GM12878 (cell line): ENCODE results near the gene DOK7. TPM values are rescaled to one million over a fixed set of nuclear protein-coding genes. Genes with fewer than 3 reads are reported as not detected.

Source experiments
- ATAC-seq: fragments of 200-7000 bp; cut with Tn5 transposase; 3 replicates; pipeline ENCODE4 v1.9.1; 2020; ENCODE audit warnings: mild to moderate bottlenecking, moderate library complexity
- BruUV-seq: library from RNA; stranded (reverse); fragments of 400-500 nt; replicated peaks from 2 replicates; lab custom pipeline; 2021; lab: Mats Ljungman, UMichigan
- CTCF ChIA-PET: fragments of 300-600 bp; sonication (Branson Sonifier 250); formaldehyde crosslinking; extraction: SDS; loops from one replicate; lab custom pipeline; 2021; ENCODE audit warnings: inconsistent platforms; lab: Yijun Ruan, JAX
- POLR2A ChIA-PET: fragments of 350-600 bp; formaldehyde crosslinking; extraction: SDS; loops from one replicate; lab custom pipeline; 2021; ENCODE audit warnings: inconsistent platforms; lab: Charles Lee
- RAD21 ChIA-PET: fragments of 300-600 bp; sonication (Branson Sonifier 250); formaldehyde crosslinking; loops from one replicate; lab custom pipeline; 2023; ENCODE audit warnings: antibody characterized with exemption; ENCODE audit not compliant: unreplicated experiment; lab: Charles Lee
- SMC1A ChIA-PET: fragments of 300-600 bp; sonication (Branson Sonifier 250); formaldehyde crosslinking; loops from one replicate; lab custom pipeline; 2023; ENCODE audit not compliant: unreplicated experiment, uncharacterized antibody; lab: Charles Lee
- DNase-seq: peaks from one replicate; pipeline ENCODE4 v3.0.0-alpha.2; 2011; ENCODE audit warnings: low read depth, low spot score
- FAIRE-seq: peaks from 3 replicates; lab custom pipeline; 2011; peaks lifted over from hg19 to GRCh38; lab: Jason Lieb, UNC
- H2AFZ ChIP-seq: 2 replicates; pipeline ENCODE4 v1.6.0; 2011; ENCODE audit warnings: low read depth, low read length, control low read depth; ENCODE audit not compliant: control insufficient read depth
- H3K27ac ChIP-seq: 2 replicates; pipeline ENCODE4 v1.5.1; 2011; ENCODE audit warnings: control low read depth; ENCODE audit not compliant: control insufficient read depth, insufficient read depth
- H3K27me3 ChIP-seq, 2 experiments: replicated peaks in 1 of 2; 2 replicates each; pipeline versions ENCODE4 v1.6.0 to v1.6.1; 2011; ENCODE audit warnings: low read length in 1 of 2; ENCODE audit not compliant: control insufficient read depth in 2 of 2, insufficient read depth in 2 of 2
- H3K36me3 ChIP-seq, 2 experiments: 2 replicates each; pipeline ENCODE4 v1.5.1; 2011; ENCODE audit warnings: low read length in 1 of 2; ENCODE audit not compliant: control insufficient read depth in 2 of 2, insufficient read depth in 2 of 2
- H3K4me1 ChIP-seq: 2 replicates; pipeline ENCODE4 v1.6.1; 2011; ENCODE audit warnings: mild to moderate bottlenecking, low read length, moderate library complexity, mixed read lengths; ENCODE audit not compliant: control insufficient read depth, insufficient read depth
- H3K4me2 ChIP-seq: 2 replicates; pipeline ENCODE4 v1.6.0; 2011; ENCODE audit warnings: control low read depth; ENCODE audit not compliant: control insufficient read depth, insufficient read depth
- H3K4me3 ChIP-seq: fragments of 200-600 bp; sonication (generic); 2 replicates; pipeline ENCODE4 v1.5.1; 2016
- H3K79me2 ChIP-seq: 2 replicates; pipeline ENCODE4 v1.6.0; 2011; ENCODE audit warnings: low read length; ENCODE audit not compliant: control insufficient read depth, insufficient read depth
- H3K9ac ChIP-seq: 2 replicates; pipeline ENCODE4 v1.8.0; 2011; ENCODE audit warnings: low read length, control low read depth, mixed read lengths; ENCODE audit not compliant: control insufficient read depth, insufficient read depth
- H3K9me3 ChIP-seq: replicated peaks from 3 replicates; pipeline ENCODE4 v1.5.1; 2011; ENCODE audit warnings: mild to moderate bottlenecking, low read length; ENCODE audit not compliant: control insufficient read depth, insufficient read depth
- H4K20me1 ChIP-seq: 2 replicates; pipeline ENCODE4 v1.6.0; 2011; ENCODE audit not compliant: control insufficient read depth, insufficient read depth
- EP300 ChIP-seq, 2 experiments: fragments of 150-350 bp in 1 of 2; IDR thresholded peaks; 2 replicates each; pipeline ENCODE4 v1.6.1; 2011 to 2012; ENCODE audit warnings: low read depth in 2 of 2, low read length in 2 of 2, borderline replicate concordance in 1 of 2, improper control_type of control experiment in 1 of 2, inconsistent platforms in 1 of 2; ENCODE audit not compliant: control insufficient read depth in 1 of 2
- ETV6 ChIP-seq, 2 experiments: fragments of 450-650 bp in 1 of 2; IDR thresholded peaks in 1 of 2; conservative IDR thresholded peaks in 1 of 2; 2 replicates each; pipeline ENCODE4 v1.6.1; 2014; ENCODE audit warnings: antibody characterized with exemption in 1 of 2, borderline replicate concordance in 1 of 2, low read depth in 1 of 2, mild to moderate bottlenecking in 1 of 2, moderate library complexity in 1 of 2
- GABPA ChIP-seq: IDR thresholded peaks from 2 replicates; pipeline ENCODE4 v1.6.1; 2014; ENCODE audit warnings: antibody characterized with exemption, low read depth, mild to moderate bottlenecking, inconsistent platforms
- HDAC6 ChIP-seq: fragments of 200-600 bp; sonication (generic); IDR thresholded peaks from one replicate; pipeline ENCODE4 v1.8.0; 2017; ENCODE audit warnings: antibody characterized with exemption; ENCODE audit not compliant: unreplicated experiment
- HDGF ChIP-seq: fragments of 450-650 bp; IDR thresholded peaks from 2 replicates; pipeline ENCODE4 v1.6.1; 2016; ENCODE audit warnings: antibody characterized with exemption
- IKZF2 ChIP-seq, 2 experiments: fragments of 450-650 bp; IDR thresholded peaks; 2 replicates each; pipeline ENCODE4 v1.6.1; 2017; ENCODE audit warnings: mild to moderate bottlenecking in 2 of 2, moderate library complexity in 2 of 2
- MTA2 ChIP-seq: fragments of 450-650 bp; IDR thresholded peaks from 2 replicates; pipeline ENCODE4 v1.6.1; 2016; ENCODE audit warnings: low read depth, mild to moderate bottlenecking, moderate library complexity
- MYC ChIP-seq: IDR thresholded peaks from 2 replicates; pipeline ENCODE4 v1.6.1; 2011; ENCODE audit warnings: mild to moderate bottlenecking, low read length, moderate library complexity, inconsistent platforms; ENCODE audit not compliant: insufficient read depth, insufficient replicate concordance, insufficient read length, severe bottlenecking
- NFYA ChIP-seq: IDR thresholded peaks from 2 replicates; pipeline ENCODE4 v1.6.1; 2011; ENCODE audit warnings: low read depth, mild to moderate bottlenecking, low read length, improper control_type of control experiment, borderline replicate concordance
- POU2F2 ChIP-seq: IDR thresholded peaks from 3 replicates; pipeline ENCODE4 v1.6.1; 2011; ENCODE audit warnings: low read depth, mild to moderate bottlenecking, low read length, borderline replicate concordance
- WGBS: methylation state at CpG from one replicate; pipeline ENCODE4 v1.1.6; 2016; ENCODE audit warnings: low lambda C conversion rate; ENCODE audit not compliant: insufficient replicate concordance, insufficient coverage; ENCODE audit errors: missing lambda C conversion rate; 5-methylcytosine and 5-hydroxymethylcytosine counted together
- in situ Hi-C: fragments of 300-500 bp; cut with MboI; formaldehyde crosslinking; loops from 9 replicates; pipeline ENCODE4 v1.14.3; 2018; ENCODE audit warnings: mixed read lengths
- intact Hi-C: fragments of 100-400 bp; cut with micrococcal nuclease; formaldehyde crosslinking; loops from one replicate; pipeline ENCODE4 v1.14.2; 2022; ENCODE audit not compliant: unreplicated experiment
- polyA plus RNA-seq, 11 experiments: library from polyadenylated mRNA; depleted of rRNA in 4 of 11; unstranded in 6 of 11; stranded (reverse) in 5 of 11; fragments of >200 nt; fragmentation: Nextera tagmentation in 4 of 11; fragmentation: Illumina TruSeq in 1 of 11; extraction: Ambion mirVana in 4 of 11; extraction: Trizol in 1 of 11; gene quantifications; 1 replicate in 1 of 11; 2 replicates in 10 of 11; pipeline versions ENCODE4 v1.2.1 to v1.2.3, GENCODE V29; 2011 to 2016; ENCODE audit warnings: inconsistent platforms in 2 of 11, missing spikeins in 2 of 11, low read depth in 1 of 11
- total RNA-seq, 4 experiments: library from RNA; depleted of rRNA in 3 of 4; stranded (reverse); fragments of >200 nt in 3 of 4; fragmentation: Illumina TruSeq in 1 of 4; extraction: Trizol in 1 of 4; gene quantifications; 2 replicates each; pipeline versions ENCODE4 v1.2.1 to v1.2.3, GENCODE V29; 2013 to 2021
- TF ChIP-seq, protein P1 (sequence below): fragments of 450-650 bp; IDR thresholded peaks from 2 replicates; pipeline ENCODE4 v1.6.1; 2017; ENCODE audit warnings: antibody characterized with exemption, mild to moderate bottlenecking, moderate library complexity
- TF ChIP-seq, protein P2 (sequence below): IDR thresholded peaks from 2 replicates; pipeline ENCODE4 v1.6.1; 2011; ENCODE audit warnings: borderline replicate concordance, low read depth, mild to moderate bottlenecking, moderate library complexity, low read length; ENCODE audit not compliant: insufficient read depth, poor library complexity, severe bottlenecking
- TF ChIP-seq, protein P3 (sequence below): fragments of 450-650 bp; IDR thresholded peaks from 2 replicates; pipeline ENCODE4 v1.6.1; 2016; ENCODE audit warnings: mild to moderate bottlenecking, moderate library complexity, borderline replicate concordance

DOK7 gene
- total and polyA plus RNA-seq, 10 of the 15 experiments (the other 5 are each of a cell fraction or from before 2014, with no cell fraction given) = 0.04 to 0.46 (median 0.18) TPM; not detected in 4

DNA sequence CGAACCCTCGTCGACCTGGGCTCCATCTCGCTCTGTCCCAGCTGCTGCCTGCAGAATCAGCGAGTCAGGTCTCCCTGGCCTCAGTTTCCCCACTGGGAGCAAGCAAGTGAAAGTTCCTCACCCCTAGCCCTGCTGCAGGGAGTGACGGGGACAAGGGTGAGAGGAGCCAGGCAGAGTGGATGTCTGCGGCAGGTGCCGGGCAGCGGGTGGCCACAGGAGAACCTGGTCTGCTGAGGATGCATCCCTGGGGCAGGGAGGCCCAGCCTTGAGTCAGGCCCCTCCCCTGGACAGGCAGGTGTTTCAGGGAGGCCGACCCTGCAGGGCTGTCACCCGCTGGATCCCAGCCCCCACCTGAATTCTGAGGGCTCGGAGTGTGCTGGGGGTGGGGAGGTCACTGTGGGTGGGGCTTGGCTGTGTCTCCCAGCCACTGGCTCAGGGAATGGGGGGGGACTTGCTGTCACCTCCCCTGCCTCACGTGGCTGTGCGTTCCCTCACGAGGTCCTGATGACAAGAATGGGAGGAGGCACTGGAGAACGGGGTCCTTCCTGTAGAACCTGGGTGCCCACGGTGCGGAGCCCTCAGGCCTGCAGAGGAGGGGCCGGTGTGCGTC is 35.9 kb downstream of the DOK7 start (continued):
- TF ChIP-seq HDAC6 = no peak
- TF ChIP-seq, protein P1, sequence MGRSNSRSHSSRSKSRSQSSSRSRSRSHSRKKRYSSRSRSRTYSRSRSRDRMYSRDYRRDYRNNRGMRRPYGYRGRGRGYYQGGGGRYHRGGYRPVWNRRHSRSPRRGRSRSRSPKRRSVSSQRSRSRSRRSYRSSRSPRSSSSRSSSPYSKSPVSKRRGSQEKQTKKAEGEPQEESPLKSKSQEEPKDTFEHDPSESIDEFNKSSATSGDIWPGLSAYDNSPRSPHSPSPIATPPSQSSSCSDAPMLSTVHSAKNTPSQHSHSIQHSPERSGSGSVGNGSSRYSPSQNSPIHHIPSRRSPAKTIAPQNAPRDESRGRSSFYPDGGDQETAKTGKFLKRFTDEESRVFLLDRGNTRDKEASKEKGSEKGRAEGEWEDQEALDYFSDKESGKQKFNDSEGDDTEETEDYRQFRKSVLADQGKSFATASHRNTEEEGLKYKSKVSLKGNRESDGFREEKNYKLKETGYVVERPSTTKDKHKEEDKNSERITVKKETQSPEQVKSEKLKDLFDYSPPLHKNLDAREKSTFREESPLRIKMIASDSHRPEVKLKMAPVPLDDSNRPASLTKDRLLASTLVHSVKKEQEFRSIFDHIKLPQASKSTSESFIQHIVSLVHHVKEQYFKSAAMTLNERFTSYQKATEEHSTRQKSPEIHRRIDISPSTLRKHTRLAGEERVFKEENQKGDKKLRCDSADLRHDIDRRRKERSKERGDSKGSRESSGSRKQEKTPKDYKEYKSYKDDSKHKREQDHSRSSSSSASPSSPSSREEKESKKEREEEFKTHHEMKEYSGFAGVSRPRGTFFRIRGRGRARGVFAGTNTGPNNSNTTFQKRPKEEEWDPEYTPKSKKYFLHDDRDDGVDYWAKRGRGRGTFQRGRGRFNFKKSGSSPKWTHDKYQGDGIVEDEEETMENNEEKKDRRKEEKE = no peak
- TF ChIP-seq, all 136 proteins: peak for 0

DNA sequence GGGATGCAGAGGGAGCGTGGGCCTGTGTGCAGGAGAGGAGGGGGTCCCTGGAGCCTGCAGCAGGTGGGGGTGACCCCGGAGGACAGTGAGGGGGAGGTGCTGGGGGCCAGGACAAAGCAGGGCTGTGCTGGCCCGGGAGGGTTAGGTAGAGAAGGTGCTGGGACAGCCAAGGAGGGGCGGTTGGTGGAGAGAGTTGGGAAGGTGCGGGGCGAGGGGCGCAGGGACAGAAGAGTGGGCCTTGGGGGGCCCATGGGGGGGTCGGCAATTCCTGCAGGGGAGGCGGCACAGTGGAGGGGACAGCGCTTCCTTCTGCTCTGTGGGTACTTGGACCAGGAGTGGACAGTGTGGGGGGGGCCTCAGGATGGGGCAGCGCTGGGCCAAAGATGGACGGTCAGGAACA is 36.6 kb downstream of the DOK7 start:
- 90% methylated on average over 4 of the region's 12 CpGs for WGBS
- CTCF ChIA-PET = no interaction called here
- no peak for TF ChIP-seq MYC
- TF ChIP-seq HDGF = no peak
- TF ChIP-seq NFYA = no peak
- no peak for TF ChIP-seq POU2F2
- no peak for TF ChIP-seq ETV6 (conservative IDR thresholded peaks at IDR 0.05 in 1 of 2, IDR thresholded peaks at IDR 0.05 in 1 of 2; ENCODE audit: borderline replicate concordance in 1 of 2, low read depth in 1 of 2)
- no peak for TF ChIP-seq IKZF2 (IDR thresholded peaks at IDR 0.05)
- no peak for TF ChIP-seq EP300 (IDR thresholded peaks at IDR 0.05; ENCODE audit: borderline replicate concordance in 1 of 2, control insufficient read depth in 1 of 2, low read depth in 2 of 2, low read length in 2 of 2)
- TF ChIP-seq, protein P2, sequence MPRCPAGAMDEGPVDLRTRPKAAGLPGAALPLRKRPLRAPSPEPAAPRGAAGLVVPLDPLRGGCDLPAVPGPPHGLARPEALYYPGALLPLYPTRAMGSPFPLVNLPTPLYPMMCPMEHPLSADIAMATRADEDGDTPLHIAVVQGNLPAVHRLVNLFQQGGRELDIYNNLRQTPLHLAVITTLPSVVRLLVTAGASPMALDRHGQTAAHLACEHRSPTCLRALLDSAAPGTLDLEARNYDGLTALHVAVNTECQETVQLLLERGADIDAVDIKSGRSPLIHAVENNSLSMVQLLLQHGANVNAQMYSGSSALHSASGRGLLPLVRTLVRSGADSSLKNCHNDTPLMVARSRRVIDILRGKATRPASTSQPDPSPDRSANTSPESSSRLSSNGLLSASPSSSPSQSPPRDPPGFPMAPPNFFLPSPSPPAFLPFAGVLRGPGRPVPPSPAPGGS = no peak
- TF ChIP-seq GABPA = no peak
- TF ChIP-seq MTA2 = no peak
- TF ChIP-seq, protein P3, sequence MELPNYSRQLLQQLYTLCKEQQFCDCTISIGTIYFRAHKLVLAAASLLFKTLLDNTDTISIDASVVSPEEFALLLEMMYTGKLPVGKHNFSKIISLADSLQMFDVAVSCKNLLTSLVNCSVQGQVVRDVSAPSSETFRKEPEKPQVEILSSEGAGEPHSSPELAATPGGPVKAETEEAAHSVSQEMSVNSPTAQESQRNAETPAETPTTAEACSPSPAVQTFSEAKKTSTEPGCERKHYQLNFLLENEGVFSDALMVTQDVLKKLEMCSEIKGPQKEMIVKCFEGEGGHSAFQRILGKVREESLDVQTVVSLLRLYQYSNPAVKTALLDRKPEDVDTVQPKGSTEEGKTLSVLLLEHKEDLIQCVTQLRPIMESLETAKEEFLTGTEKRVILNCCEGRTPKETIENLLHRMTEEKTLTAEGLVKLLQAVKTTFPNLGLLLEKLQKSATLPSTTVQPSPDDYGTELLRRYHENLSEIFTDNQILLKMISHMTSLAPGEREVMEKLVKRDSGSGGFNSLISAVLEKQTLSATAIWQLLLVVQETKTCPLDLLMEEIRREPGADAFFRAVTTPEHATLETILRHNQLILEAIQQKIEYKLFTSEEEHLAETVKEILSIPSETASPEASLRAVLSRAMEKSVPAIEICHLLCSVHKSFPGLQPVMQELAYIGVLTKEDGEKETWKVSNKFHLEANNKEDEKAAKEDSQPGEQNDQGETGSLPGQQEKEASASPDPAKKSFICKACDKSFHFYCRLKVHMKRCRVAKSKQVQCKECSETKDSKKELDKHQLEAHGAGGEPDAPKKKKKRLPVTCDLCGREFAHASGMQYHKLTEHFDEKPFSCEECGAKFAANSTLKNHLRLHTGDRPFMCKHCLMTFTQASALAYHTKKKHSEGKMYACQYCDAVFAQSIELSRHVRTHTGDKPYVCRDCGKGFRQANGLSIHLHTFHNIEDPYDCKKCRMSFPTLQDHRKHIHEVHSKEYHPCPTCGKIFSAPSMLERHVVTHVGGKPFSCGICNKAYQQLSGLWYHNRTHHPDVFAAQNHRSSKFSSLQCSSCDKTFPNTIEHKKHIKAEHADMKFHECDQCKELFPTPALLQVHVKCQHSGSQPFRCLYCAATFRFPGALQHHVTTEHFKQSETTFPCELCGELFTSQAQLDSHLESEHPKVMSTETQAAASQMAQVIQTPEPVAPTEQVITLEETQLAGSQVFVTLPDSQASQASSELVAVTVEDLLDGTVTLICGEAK = no peak

More for the DNA sequence above, 36.6 kb downstream of the DOK7 start:
- FAIRE-seq (no peak), ATAC-seq (no peak), DNase-seq (no peak)
- no peak overlapping the region for H3K4me3 ChIP-seq
- no peaks in the 10 kb centered on the region for H3K27me3 ChIP-seq
- no peak overlapping the region for H3K27ac ChIP-seq
- H3K9ac ChIP-seq = no peak overlapping the region
- H3K36me3 ChIP-seq = peaks cover 0 to 1% of the 10 kb centered on the region in 2 experiments; a peak in 2 of 4 replicates
- no peak overlapping the region for H2AFZ ChIP-seq
- in situ Hi-C loops (no loop called here), intact Hi-C loops (no loop called here)
- no peaks in the 10 kb centered on the region for H3K9me3 ChIP-seq
- no peaks in the 10 kb centered on the region for H3K4me1 ChIP-seq
- H3K79me2 ChIP-seq = no peaks in the 10 kb centered on the region
- RAD21 ChIA-PET = no interaction called here
- no peak overlapping the region for H3K4me2 ChIP-seq
- SMC1A ChIA-PET = no interaction called here
- POLR2A ChIA-PET = no interaction called here
- H4K20me1 ChIP-seq = no peaks in the 10 kb centered on the region
- BruUV-seq = no TSS peak
